ENCODE results near the gene ARMCX4. TPM values are rescaled to one million over a fixed set of nuclear protein-coding genes. Genes with fewer than 3 reads are reported as not detected.
A peak's percentile ranks its signal among the peaks of the same experiment; 100 is the strongest.
"Not testable (repeated sequence)": the region's sequence is repeated elsewhere in the genome, so short reads cannot be mapped to it uniquely, and the experiment has no call there.

The ARMCX4 gene
- 5.4 TPM for total RNA-seq

DNA sequence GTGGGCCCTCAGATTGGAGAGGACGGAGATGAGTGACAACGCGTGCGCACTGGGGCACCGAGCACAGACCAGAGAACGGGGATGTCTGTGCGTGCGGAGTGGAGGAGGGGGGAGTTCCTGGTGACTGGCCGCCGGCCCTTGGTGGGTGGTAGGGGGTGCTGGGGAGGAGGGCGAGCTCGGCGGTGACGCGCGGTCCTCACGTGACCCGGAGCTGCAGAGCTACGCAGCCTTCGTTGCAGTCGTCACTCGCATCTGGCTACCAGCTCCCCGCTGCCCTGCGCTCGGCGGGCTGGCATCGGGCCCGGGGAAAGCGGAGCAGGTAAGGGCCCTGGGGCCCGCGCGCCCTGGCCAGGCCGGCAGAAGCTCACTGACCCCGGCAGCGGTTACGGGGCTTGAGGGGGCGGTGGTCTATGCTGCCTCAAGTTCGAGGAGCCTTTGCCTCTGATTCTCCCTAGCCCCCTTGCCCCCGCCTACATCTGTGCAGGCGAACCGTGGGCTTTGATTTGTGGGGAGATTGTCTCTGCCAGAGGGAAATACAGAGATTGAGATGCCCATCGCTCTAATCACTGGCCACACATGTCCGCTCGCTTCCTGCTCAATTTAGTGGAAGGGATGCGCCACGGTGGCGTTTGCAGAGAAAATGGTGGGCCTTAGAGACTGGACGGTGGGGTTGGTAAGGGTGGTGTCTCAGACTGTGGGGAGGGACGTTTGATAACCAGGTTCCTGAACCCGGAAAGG lies at the start of gene ARMCX4:
Gene ARMCX4, plus strand, starts transcription at position 245 of the 738 bp plus-strand sequence. CDS start 3,134 bp downstream, outside the sequence.
- no peaks in the 10 kb centered on the region for H3K9me3 ChIP-seq (ENCODE audit: low read depth, low read length)
- H3K27me3 ChIP-seq (ENCODE audit: insufficient read depth, low read length): no peaks in the 10 kb centered on the region
- H3K4me1 ChIP-seq (ENCODE audit: insufficient read depth, low read length): no peaks in the 10 kb centered on the region
- peak within 1 kb of the TSS; percentile 30 for H3K4me3 ChIP-seq (ENCODE audit: low read length)

DNA sequence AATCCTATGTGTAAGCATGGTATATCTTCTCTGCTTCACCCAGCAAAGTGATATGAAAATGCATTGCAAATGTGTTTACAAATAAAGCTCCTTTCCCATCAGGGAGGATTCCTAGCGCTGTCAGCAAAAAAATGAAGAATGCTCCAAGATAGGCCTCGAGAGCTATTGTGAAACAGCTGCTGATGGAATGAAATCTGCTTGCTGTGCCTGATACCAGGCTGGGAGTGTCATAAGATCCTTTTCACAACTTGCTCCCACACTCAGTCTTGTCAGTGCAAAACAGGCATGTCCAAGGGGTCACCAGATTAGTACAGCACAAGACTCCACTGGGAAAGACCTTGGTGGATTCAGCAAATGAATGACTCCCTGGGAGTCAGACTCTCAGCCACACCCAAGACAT lies 43.2 kb upstream of the ARMCX4 start:
- no peaks in the 10 kb centered on the region for H3K9me3 ChIP-seq (ENCODE audit: low read depth, low read length)

DNA sequence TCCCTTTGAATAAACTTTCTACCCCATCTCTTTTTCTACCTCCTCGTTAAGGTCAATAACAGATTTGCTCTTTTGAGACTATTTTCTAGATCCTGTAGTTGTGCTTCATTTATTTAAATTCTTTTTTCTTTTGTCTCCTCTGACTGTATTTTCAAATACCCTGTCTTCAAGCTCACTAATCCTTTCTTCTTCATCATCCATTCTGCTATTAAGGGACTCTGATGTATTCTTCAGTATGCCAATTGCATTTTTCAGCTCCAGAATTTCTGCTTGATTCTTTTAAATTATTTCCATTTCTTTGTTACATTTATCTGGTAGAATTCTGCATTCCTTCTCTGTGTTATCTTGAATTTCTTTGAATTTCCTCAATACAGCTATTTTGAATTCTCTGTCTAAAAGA lies 36.0 kb upstream of the ARMCX4 start:
- Histone ChIP-seq H3K9me3 (ENCODE audit: low read depth, low read length) (no peaks in the 10 kb centered on the region), H3K27me3 (ENCODE audit: insufficient read depth, low read length) (no peaks in the 10 kb centered on the region), H3K4me1 (ENCODE audit: insufficient read depth, low read length) (no peaks in the 10 kb centered on the region), H3K4me3 (ENCODE audit: low read length) (no peak overlapping the region)

More for the DNA sequence above, 43.2 kb upstream of the ARMCX4 start:
- Histone ChIP-seq H3K4me1 (ENCODE audit: insufficient read depth, low read length) (no peaks in the 10 kb centered on the region), H3K27me3 (ENCODE audit: insufficient read depth, low read length) (no peaks in the 10 kb centered on the region), H3K4me3 (ENCODE audit: low read length) (no peak overlapping the region)

DNA sequence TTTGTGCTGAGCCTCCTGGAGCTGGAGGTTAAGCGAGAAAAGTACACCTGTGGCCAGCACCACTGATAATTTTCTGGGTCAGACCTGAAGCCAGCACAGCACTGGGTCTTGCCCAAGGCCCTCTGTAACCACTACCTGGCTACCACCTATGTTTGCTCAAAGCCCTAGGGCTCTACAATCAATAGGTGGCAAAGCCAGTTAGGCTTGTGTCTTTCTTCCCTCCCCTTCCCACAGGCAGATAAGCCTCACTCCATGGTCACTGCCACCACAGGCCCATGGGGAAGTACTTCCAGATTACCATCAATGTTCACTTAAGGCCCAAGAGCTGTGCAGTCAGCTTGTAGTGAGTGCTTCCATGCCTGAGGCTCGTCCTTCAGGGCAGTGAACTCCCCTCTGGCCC lies 35.2 kb upstream of the ARMCX4 start:
- Histone ChIP-seq H3K9me3 (ENCODE audit: low read depth, low read length) (no peaks in the 10 kb centered on the region), H3K4me3 (ENCODE audit: low read length) (no peak overlapping the region), H3K4me1 (ENCODE audit: insufficient read depth, low read length) (no peaks in the 10 kb centered on the region), H3K27me3 (ENCODE audit: insufficient read depth, low read length) (no peaks in the 10 kb centered on the region)

DNA sequence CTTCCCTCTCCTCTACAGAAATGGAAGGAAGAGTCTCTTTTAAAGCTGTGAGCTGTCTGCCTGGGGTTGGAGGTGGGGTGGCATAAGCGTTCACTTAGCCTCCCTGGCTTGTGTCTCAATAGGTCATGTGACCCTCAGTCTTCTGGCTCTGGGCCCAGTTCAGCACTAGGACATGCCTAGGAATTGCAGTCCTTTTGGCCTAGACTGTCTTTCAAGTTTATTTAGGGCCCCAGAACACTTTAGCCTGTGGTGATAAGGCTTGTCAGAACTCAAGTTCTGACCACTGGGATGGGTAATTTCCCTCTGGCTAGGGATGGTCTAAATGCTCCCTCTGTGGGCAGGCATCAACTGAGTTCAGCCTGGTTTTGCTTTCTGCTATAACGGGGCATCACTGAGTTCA lies 34.3 kb upstream of the ARMCX4 start:
- Histone ChIP-seq H3K4me3 (ENCODE audit: low read length) (no peak overlapping the region), H3K4me1 (ENCODE audit: insufficient read depth, low read length) (no peaks in the 10 kb centered on the region), H3K27me3 (ENCODE audit: insufficient read depth, low read length) (no peaks in the 10 kb centered on the region), H3K9me3 (ENCODE audit: low read depth, low read length) (no peaks in the 10 kb centered on the region)

DNA sequence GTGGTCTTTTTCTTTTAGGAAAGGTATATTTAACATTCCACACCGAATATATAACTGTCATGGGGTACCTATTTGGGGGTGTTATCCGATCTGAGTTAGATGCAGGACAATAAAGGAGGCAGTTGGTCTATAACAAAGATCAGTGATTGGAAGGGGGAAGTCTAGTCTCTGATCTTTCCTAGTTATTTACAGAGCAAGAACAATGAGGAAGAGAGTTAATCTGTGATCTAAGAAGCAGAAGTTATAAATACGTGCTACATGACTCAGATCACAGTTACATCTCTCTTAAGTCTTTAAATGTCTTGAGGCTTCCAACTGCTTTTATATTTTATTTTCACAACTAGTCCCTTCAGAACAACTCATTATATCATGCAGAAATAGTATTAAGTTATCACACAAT lies 33.2 kb upstream of the ARMCX4 start:
- Histone ChIP-seq H3K4me1 (ENCODE audit: insufficient read depth, low read length) (no peaks in the 10 kb centered on the region), H3K9me3 (ENCODE audit: low read depth, low read length) (no peaks in the 10 kb centered on the region), H3K4me3 (ENCODE audit: low read length) (no peak overlapping the region), H3K27me3 (ENCODE audit: insufficient read depth, low read length) (no peaks in the 10 kb centered on the region)

DNA sequence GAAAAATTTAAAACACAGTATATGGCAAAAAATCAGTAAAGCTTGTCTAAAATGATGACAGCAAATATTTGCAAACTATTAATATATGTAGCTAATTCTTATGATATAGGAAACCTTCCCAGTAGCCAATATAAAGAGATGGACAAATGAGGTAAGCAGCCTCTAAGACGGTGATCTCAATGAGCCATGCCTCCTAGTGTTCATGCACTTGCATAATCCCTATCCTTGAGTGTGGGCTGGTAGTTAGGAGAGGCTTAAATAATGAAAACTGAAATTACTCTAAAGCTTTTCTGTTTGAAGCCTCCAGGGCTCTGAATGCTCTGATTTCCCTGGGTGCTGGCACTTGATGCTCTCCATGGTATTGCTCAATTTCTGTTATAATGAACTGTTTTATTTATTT lies 24.6 kb upstream of the ARMCX4 start:
- Histone ChIP-seq H3K4me3 (ENCODE audit: low read length) (no peak overlapping the region), H3K4me1 (ENCODE audit: insufficient read depth, low read length) (no peaks in the 10 kb centered on the region), H3K9me3 (ENCODE audit: low read depth, low read length) (no peaks in the 10 kb centered on the region), H3K27me3 (ENCODE audit: insufficient read depth, low read length) (no peaks in the 10 kb centered on the region)

GRCh38 chrX:101462892-101463291 lies 22.4 kb upstream of the ARMCX4 start:
- no peaks in the 10 kb centered on the region for H3K27me3 ChIP-seq (ENCODE audit: insufficient read depth, low read length)
- no peaks in the 10 kb centered on the region for H3K9me3 ChIP-seq (ENCODE audit: low read depth, low read length)

GRCh38 chrX:101478366-101478765 lies 6.9 kb upstream of the ARMCX4 start:
- Histone ChIP-seq H3K9me3 (ENCODE audit: low read depth, low read length) (no peaks in the 10 kb centered on the region), H3K27me3 (ENCODE audit: insufficient read depth, low read length) (no peaks in the 10 kb centered on the region), H3K4me3 (ENCODE audit: low read length) (no peak overlapping the region), H3K4me1 (ENCODE audit: insufficient read depth, low read length) (no peaks in the 10 kb centered on the region)

More at GRCh38 chrX:101462892-101463291, 22.4 kb upstream of the ARMCX4 start:
- Histone ChIP-seq H3K4me3 (ENCODE audit: low read length) (no peak overlapping the region), H3K4me1 (ENCODE audit: insufficient read depth, low read length) (no peaks in the 10 kb centered on the region)

GRCh38 chrX:101482296-101482695 lies 3.0 kb upstream of the ARMCX4 start:
- Histone ChIP-seq H3K4me1 (ENCODE audit: insufficient read depth, low read length) (no peaks in the 10 kb centered on the region), H3K27me3 (ENCODE audit: insufficient read depth, low read length) (no peaks in the 10 kb centered on the region), H3K4me3 (ENCODE audit: low read length) (no peak overlapping the region), H3K9me3 (ENCODE audit: low read depth, low read length) (no peaks in the 10 kb centered on the region)

- H3K4me1 ChIP-seq (ENCODE audit: insufficient read depth, low read length): no peaks in the 10 kb centered on the region
- no peaks in the 10 kb centered on the region for H3K27me3 ChIP-seq (ENCODE audit: insufficient read depth, low read length)
- no peak overlapping the region for H3K4me3 ChIP-seq (ENCODE audit: low read length)
- no peaks in the 10 kb centered on the region for H3K9me3 ChIP-seq (ENCODE audit: low read depth, low read length)
Measured at GRCh38 chrX:101483705-101484104, 1.6 kb upstream of the ARMCX4 start.

GRCh38 chrX:101484135-101484534 lies 1.1 kb upstream of the ARMCX4 start:
- no peaks in the 10 kb centered on the region for H3K9me3 ChIP-seq (ENCODE audit: low read depth, low read length)
- H3K4me3 ChIP-seq (ENCODE audit: low read length): no peak overlapping the region
- H3K27me3 ChIP-seq (ENCODE audit: insufficient read depth, low read length): no peaks in the 10 kb centered on the region
- no peaks in the 10 kb centered on the region for H3K4me1 ChIP-seq (ENCODE audit: insufficient read depth, low read length)

GRCh38 chrX:101488796-101489195 lies 3.5 kb downstream of the ARMCX4 start:
- no peak overlapping the region for H3K4me3 ChIP-seq (ENCODE audit: low read length)
- no peaks in the 10 kb centered on the region for H3K9me3 ChIP-seq (ENCODE audit: low read depth, low read length)
- H3K4me1 ChIP-seq (ENCODE audit: insufficient read depth, low read length): no peaks in the 10 kb centered on the region
- no peaks in the 10 kb centered on the region for H3K27me3 ChIP-seq (ENCODE audit: insufficient read depth, low read length)

- no peaks in the 10 kb centered on the region for H3K4me1 ChIP-seq (ENCODE audit: insufficient read depth, low read length)
- no peak overlapping the region for H3K4me3 ChIP-seq (ENCODE audit: low read length)
- no peaks in the 10 kb centered on the region for H3K9me3 ChIP-seq (ENCODE audit: low read depth, low read length)
- no peaks in the 10 kb centered on the region for H3K27me3 ChIP-seq (ENCODE audit: insufficient read depth, low read length)
Measured at GRCh38 chrX:101491943-101492342, 6.7 kb downstream of the ARMCX4 start.

DNA sequence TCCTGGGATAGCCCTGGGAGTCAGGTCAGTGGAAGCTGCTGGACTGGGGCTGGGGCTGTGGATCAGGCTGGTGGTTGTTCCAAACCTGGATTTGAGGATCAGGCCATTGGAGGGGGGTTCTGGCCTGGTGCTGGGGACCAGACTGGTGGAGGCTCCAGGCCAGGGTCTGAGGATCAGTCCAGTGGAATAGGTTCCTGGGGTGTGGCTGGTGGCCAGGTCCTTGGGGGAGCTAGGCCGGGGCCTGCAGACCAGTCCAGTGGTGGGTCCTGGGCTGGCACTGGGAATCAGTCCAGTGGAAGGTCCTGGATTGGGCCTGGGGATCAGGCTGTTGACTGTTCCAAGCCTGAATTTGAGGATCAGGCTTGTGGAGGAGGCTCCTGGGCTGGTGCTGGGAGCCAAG lies 8.0 kb downstream of the ARMCX4 start:
- Histone ChIP-seq H3K4me3 (ENCODE audit: low read length) (no peak overlapping the region), H3K4me1 (ENCODE audit: insufficient read depth, low read length) (no peaks in the 10 kb centered on the region), H3K9me3 (ENCODE audit: low read depth, low read length) (no peaks in the 10 kb centered on the region), H3K27me3 (ENCODE audit: insufficient read depth, low read length) (no peaks in the 10 kb centered on the region)

- H3K4me1 ChIP-seq (ENCODE audit: insufficient read depth, low read length); H3K9me3 ChIP-seq (ENCODE audit: low read depth, low read length); H3K4me3 ChIP-seq (ENCODE audit: low read length); H3K27me3 ChIP-seq (ENCODE audit: insufficient read depth, low read length): not testable (repeated sequence)
Measured at GRCh38 chrX:101502929-101503328, 17.7 kb downstream of the ARMCX4 start.

Data from mononuclear cell (primary cell).